ENCODE measurements around the gene OR51V1.

Gene OR51V1

DNA sequence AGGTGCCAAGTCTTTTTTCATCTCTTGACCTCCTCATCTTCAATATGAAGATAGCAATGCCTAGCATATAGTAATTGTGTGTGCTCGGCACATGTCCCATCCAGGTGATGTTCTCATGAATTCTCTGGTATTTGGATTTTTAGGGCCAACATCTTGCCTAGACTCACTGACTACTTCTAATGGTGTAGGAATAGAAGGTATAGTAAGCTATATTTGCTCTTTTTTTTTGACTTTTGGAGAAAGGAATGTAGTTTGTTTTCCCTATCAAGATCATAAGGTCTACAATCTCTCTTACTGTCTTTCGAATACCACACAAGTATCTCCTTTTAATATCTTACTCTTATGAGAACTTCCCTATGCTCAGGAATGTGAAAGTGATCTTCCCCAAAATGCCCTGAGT, 30.6 kb upstream of the OR51V1 start:
- no peak for DNase-seq (ENCODE audit: low read depth in 1 of 2, low spot score in 1 of 2)

GRCh38 chr11:5230266-5230665, 29.8 kb upstream of the OR51V1 start:
- DNase-seq (ENCODE audit: low read depth in 1 of 2, low spot score in 1 of 2), result no peak

DNA sequence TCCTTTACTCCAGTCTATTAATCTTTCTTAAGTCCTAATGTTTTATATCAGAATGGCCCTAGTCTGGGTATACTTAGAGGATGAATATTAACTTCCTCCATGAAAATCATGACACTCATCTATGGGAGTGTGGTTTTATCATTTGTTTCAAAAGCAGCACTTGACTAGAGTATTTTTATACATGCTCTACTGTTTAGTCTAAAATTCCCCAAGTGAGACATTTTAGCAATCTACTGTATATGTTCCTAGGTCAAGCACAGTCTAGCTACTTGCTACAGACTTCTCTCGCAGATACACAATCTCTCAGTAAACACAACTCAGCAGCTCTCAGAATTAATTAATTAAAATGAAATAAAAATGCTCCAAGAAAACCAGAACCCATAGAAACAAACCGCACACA, 29.3 kb upstream of the OR51V1 start:
- DNase-seq (ENCODE audit: low read depth in 1 of 2, low spot score in 1 of 2), result no peak

GRCh38 chr11:5229356-5229755, 28.9 kb upstream of the OR51V1 start:
- no peak for DNase-seq (ENCODE audit: low read depth in 1 of 2, low spot score in 1 of 2)

GRCh38 chr11:5228124-5228523, 27.6 kb upstream of the OR51V1 start:
- no peak for DNase-seq (ENCODE audit: low read depth in 1 of 2, low spot score in 1 of 2)

- no peak for DNase-seq (ENCODE audit: low read depth in 1 of 2, low spot score in 1 of 2)
Observed at GRCh38 chr11:5227681-5228080, 27.2 kb upstream of the OR51V1 start.

GRCh38 chr11:5226732-5227310, 26.3 kb upstream of the OR51V1 start, which contains the start of gene HBB:
HBB (minus strand) TSS chr11:5227071; CDS start chr11:5227021, 50 bp downstream.
- DNase-seq (ENCODE audit: low read depth in 1 of 2, low spot score in 1 of 2), result no peak

DNA sequence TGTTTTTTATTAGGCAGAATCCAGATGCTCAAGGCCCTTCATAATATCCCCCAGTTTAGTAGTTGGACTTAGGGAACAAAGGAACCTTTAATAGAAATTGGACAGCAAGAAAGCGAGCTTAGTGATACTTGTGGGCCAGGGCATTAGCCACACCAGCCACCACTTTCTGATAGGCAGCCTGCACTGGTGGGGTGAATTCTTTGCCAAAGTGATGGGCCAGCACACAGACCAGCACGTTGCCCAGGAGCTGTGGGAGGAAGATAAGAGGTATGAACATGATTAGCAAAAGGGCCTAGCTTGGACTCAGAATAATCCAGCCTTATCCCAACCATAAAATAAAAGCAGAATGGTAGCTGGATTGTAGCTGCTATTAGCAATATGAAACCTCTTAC, 25.0 kb upstream of the OR51V1 start:
- no peak for DNase-seq (ENCODE audit: low read depth in 1 of 2, low spot score in 1 of 2)

DNA sequence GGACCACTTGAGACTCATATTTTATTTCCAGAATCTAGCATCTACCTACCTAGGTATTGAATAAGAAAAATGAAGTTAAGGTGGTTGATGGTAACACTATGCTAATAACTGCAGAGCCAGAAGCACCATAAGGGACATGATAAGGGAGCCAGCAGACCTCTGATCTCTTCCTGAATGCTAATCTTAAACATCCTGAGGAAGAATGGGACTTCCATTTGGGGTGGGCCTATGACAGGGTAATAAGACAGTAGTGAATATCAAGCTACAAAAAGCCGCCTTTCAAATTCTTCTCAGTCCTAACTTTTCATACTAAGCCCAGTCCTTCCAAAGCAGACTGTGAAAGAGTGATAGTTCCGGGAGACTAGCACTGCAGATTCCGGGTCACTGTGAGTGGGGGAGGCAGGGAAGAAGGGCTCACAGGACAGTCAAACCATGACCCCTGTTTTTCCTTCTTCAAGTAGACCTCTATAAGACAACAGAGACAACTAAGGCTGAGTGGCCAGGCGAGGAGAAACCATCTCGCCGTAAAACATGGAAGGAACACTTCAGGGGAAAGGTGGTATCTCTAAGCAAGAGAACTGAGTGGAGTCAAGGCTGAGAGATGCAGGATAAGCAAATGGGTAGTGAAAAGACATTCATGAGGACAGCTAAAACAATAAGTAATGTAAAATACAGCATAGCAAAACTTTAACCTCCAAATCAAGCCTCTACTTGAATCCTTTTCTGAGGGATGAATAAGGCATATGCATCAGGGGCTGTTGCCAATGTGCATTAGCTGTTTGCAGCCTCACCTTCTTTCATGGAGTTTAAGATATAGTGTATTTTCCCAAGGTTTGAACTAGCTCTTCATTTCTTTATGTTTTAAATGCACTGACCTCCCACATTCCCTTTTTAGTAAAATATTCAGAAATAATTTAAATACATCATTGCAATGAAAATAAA, 24.3 kb upstream of the OR51V1 start:
- no peak for DNase-seq (ENCODE audit: low read depth in 1 of 2, low spot score in 1 of 2)

GRCh38 chr11:5223686-5224085, 23.2 kb upstream of the OR51V1 start:
- no peak for DNase-seq (ENCODE audit: low read depth in 1 of 2, low spot score in 1 of 2)

DNA sequence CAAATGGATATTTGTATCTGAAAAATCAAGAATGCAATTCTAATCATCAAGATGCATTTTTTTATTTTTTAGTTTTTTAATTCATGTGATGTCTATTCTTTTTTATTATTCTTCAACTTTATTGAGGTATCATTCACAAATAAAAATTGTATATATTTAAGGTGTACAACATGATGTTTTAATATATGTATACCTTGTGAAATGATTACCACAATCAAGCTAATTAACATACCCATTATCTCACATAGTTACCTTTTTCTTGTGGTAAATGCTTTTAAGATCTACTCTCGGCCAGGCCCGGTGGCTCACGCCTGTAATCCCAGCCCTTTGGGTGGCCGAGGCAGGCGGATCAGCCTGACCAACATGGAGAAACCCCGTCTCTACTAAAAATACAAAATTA, 22.7 kb upstream of the OR51V1 start:
- DNase-seq (ENCODE audit: low read depth in 1 of 2, low spot score in 1 of 2), result no peak

GRCh38 chr11:5210376-5210885, 9.9 kb upstream of the OR51V1 start:
- no peak for DNase-seq (ENCODE audit: low read depth in 1 of 2, low spot score in 1 of 2)

GRCh38 chr11:5204787-5205186, 4.3 kb upstream of the OR51V1 start:
- no peak for DNase-seq (ENCODE audit: low read depth in 1 of 2, low spot score in 1 of 2)

GRCh38 chr11:5203366-5203765, 2.9 kb upstream of the OR51V1 start:
- no peak for DNase-seq (ENCODE audit: low read depth in 1 of 2, low spot score in 1 of 2)

DNA sequence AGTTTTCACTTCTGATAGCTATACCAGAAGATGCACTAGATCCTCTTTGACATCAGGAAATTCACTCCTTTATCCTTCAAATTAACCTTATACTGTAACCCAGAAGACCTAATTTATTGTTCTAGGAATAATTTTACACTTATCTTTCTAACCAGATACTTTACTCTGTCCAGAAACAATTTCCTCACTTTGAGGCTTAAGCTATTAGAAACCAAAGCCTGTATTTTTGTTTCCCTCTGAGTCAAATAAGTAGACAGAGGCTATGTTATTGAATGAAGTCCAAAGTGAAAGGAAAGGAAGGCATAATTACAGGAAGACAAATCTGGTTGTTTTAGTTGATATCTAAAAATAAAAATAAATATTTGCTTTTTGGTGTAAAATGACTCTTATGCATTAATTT, 2.2 kb downstream of the OR51V1 start:
- no peak for DNase-seq (ENCODE audit: low read depth in 1 of 2, low spot score in 1 of 2)

DNA sequence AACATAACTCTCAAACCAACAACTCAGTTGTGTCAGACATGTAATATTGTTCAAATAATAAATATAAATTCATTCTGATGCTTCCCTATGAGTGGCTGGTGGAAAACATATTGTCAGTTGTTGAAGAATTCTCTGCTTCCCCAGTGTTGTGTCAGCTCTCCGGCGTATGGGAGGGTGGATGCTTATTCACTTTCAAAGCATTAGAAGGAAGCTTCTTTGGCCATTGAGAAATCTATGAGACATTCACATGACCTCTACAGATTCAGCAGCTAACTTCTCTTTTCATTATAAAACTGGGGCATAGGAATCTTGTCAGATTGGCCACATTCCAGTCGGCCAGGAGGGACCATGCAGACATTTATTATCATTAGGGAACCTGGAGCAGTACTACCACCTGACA, 2.9 kb downstream of the OR51V1 start:
- no peak for DNase-seq (ENCODE audit: low read depth in 1 of 2, low spot score in 1 of 2)

- DNase-seq (ENCODE audit: low read depth in 1 of 2, low spot score in 1 of 2), result no peak
Observed at GRCh38 chr11:5196731-5197130, 3.8 kb downstream of the OR51V1 start.

- DNase-seq (ENCODE audit: low read depth in 1 of 2, low spot score in 1 of 2), result no peak
Observed at GRCh38 chr11:5196067-5196466, 4.4 kb downstream of the OR51V1 start.

DNA sequence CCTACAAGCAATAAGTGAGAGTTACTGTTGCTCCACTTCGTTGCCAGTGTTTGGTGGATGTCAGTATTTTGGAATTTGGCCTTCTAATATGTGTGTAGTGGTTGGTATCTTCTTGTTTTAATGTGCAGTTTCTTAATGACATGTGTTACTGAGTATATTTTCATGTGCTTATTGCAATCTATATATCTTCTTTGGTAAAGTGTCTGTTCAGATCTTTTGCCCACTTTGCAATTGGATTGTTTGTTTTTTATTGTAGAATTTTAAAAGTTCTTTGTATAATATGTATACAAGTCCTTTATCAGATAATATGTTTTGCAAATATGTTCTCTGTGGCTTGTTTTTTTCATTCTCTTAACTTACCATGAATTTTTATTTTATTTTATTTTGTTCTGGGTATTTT, 7.7 kb downstream of the OR51V1 start:
- no peak for DNase-seq (ENCODE audit: low read depth in 1 of 2, low spot score in 1 of 2)

GRCh38 chr11:5188201-5188600, 12.3 kb downstream of the OR51V1 start:
- DNase-seq (ENCODE audit: low read depth in 1 of 2, low spot score in 1 of 2), result no peak

DNA sequence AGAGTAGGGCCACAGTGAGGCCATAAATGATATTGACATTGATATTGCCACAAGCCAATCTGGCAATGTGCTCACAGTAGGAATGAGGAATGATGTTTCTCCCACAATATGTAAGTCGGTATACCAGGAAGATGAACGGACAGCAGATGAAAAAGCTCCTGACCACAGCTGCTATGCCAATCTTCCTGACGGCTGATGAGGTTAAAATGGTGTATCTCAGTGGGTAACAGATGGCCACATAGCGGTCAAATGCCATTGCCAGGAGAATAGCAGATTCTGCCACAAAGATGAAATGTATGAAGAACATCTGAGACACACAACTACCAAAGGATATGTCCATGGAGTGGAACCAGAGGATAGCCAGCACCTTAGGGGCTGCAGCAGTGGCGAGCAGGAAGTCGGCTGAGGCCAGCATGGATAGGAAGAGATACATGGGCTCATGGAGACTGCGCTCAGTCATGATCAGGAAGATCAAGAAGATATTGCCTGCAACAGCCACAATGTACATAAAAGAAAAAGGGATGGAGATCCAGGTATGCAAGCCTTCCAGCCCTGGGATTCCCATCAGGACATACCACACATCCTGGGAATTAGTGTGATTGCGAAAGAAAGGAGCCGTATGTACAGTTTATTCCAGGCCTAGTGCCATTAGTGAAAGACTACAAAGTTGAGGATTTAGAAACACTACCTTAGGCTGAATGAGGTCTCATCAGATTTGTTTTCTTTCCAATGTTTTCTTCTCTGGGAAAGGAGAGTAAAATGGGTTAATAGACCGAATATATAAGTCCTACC, 22.2 kb downstream of the OR51V1 start:
- no peak for DNase-seq (ENCODE audit: low read depth in 1 of 2, low spot score in 1 of 2)

GRCh38 chr11:5174934-5175333, 25.5 kb downstream of the OR51V1 start:
- DNase-seq (ENCODE audit: low read depth in 1 of 2, low spot score in 1 of 2), result no peak

Data from activated CD4-positive, alpha-beta T cell treated with anti-CD3 and anti-CD28 coated beads, Interleukin-2, amount 50 U/mL, for 24 hours (primary cell).